Astrocyte (in vitro differentiated cells and primary cell): ENCODE results near the gene ZNF584. TPM values are rescaled to one million over a fixed set of nuclear protein-coding genes. Genes with fewer than 3 reads are reported as not detected.

Experiments used
- DNase-seq: peaks from one replicate; pipeline ENCODE4 v3.0.0-alpha.2; 2010; ENCODE audit warnings: low read depth
- FAIRE-seq: peaks from 2 replicates; lab custom pipeline; 2011; peaks lifted over from hg19 to GRCh38; lab: Jason Lieb, UNC
- H2AFZ ChIP-seq: 2 replicates; pipeline ENCODE4 v1.6.0; 2012; ENCODE audit warnings: low read depth, low read length, inconsistent platforms
- H3K27ac ChIP-seq: 2 replicates; pipeline ENCODE4 v1.5.1; 2011; ENCODE audit warnings: low read depth, low read length, inconsistent platforms
- H3K27me3 ChIP-seq: 2 replicates; pipeline ENCODE4 v1.6.0; 2011; ENCODE audit warnings: low read length, inconsistent platforms; ENCODE audit not compliant: insufficient read depth
- H3K36me3 ChIP-seq: 2 replicates; pipeline ENCODE4 v1.5.1; 2011; ENCODE audit warnings: low read length, inconsistent platforms; ENCODE audit not compliant: insufficient read depth
- H3K4me1 ChIP-seq: 2 replicates; pipeline ENCODE4 v1.5.1; 2011; ENCODE audit warnings: low read length, inconsistent platforms; ENCODE audit not compliant: insufficient read depth
- H3K4me2 ChIP-seq: 2 replicates; pipeline ENCODE4 v1.6.0; 2012; ENCODE audit warnings: low read length, inconsistent platforms
- H3K4me3 ChIP-seq: 2 replicates; pipeline ENCODE4 v1.5.1; 2011; ENCODE audit warnings: low read depth, mild to moderate bottlenecking, low read length, inconsistent platforms; ENCODE audit not compliant: insufficient read depth
- H3K79me2 ChIP-seq: 2 replicates; pipeline ENCODE4 v1.6.0; 2012; ENCODE audit warnings: mild to moderate bottlenecking, low read length, inconsistent platforms; ENCODE audit not compliant: insufficient read depth
- H3K9ac ChIP-seq: 2 replicates; pipeline ENCODE4 v1.6.0; 2012; ENCODE audit warnings: mild to moderate bottlenecking, low read length, inconsistent platforms
- H3K9me3 ChIP-seq: 2 replicates; pipeline ENCODE4 v1.5.1; 2012; ENCODE audit warnings: low read depth, mild to moderate bottlenecking, low read length, inconsistent platforms; ENCODE audit not compliant: insufficient read depth
- H4K20me1 ChIP-seq: 2 replicates; pipeline ENCODE4 v1.6.0; 2012; ENCODE audit warnings: low read length, inconsistent platforms; ENCODE audit not compliant: insufficient read depth
- H3K27ac Mint-ChIP-seq: one replicate; pipeline ENCODE4 v1.8.0; 2021; ENCODE audit warnings: mild to moderate bottlenecking, mixed read lengths; ENCODE audit not compliant: unreplicated experiment
- H3K27me3 Mint-ChIP-seq: one replicate; pipeline ENCODE4 v1.8.0; 2021; ENCODE audit warnings: low read depth, mixed read lengths; ENCODE audit not compliant: unreplicated experiment
- H3K36me3 Mint-ChIP-seq: one replicate; pipeline ENCODE4 v1.8.0; 2021; ENCODE audit warnings: low read depth, mixed read lengths; ENCODE audit not compliant: unreplicated experiment
- H3K4me1 Mint-ChIP-seq: one replicate; pipeline ENCODE4 v1.8.0; 2021; ENCODE audit warnings: low read depth, mixed read lengths; ENCODE audit not compliant: unreplicated experiment
- H3K4me3 Mint-ChIP-seq: one replicate; pipeline ENCODE4 v1.8.0; 2021; ENCODE audit warnings: mild to moderate bottlenecking, moderate library complexity, mixed read lengths; ENCODE audit not compliant: unreplicated experiment
- H3K9me3 Mint-ChIP-seq: one replicate; pipeline ENCODE4 v1.8.0; 2021; ENCODE audit warnings: mild to moderate bottlenecking, mixed read lengths; ENCODE audit not compliant: unreplicated experiment
- CTCF ChIP-seq: IDR thresholded peaks from 2 replicates; pipeline ENCODE4 v1.5.1; 2011; ENCODE audit warnings: low read depth, mild to moderate bottlenecking, inconsistent platforms, low read length, moderate library complexity; ENCODE audit not compliant: insufficient read depth
- EZH2 ChIP-seq: IDR thresholded peaks from 2 replicates; pipeline ENCODE4 v1.6.1; 2012; ENCODE audit warnings: mild to moderate bottlenecking, low read length, inconsistent platforms; ENCODE audit not compliant: insufficient read depth
- total RNA-seq: library from RNA; stranded (reverse); gene quantifications from 2 replicates; pipeline ENCODE4 v1.2.1, GENCODE V29; 2021

ZNF584 gene
- total RNA-seq, 1 donor from 2014 or later: 12.7 TPM

GRCh38 chr19:58399903-58400302, 8.5 kb upstream of the ZNF584 start:
- Histone ChIP-seq H3K9ac (no peak overlapping the region), H3K4me3 (no peak overlapping the region), H3K9me3 (no peaks in the 10 kb centered on the region), H3K79me2 (no peaks in the 10 kb centered on the region), H3K27ac (no peak overlapping the region), H3K4me1 (peaks cover 18% of the 10 kb centered on the region), H4K20me1 (peaks cover 8% of the 10 kb centered on the region), H3K27me3 (no peaks in the 10 kb centered on the region), H3K36me3 (no peaks in the 10 kb centered on the region), H3K4me2 (peak overlapping the region; percentile 92), H2AFZ (no peak overlapping the region)
- peak overlapping the region; percentile 93 for H3K4me3 Mint-ChIP-seq
- H3K4me1 Mint-ChIP-seq: peaks cover 4% of the 10 kb centered on the region
- DNase-seq (no peak), FAIRE-seq (no peak)
- H3K27ac Mint-ChIP-seq: peak overlapping the region; percentile 26
- H3K9me3 Mint-ChIP-seq: no peaks in the 10 kb centered on the region
- H3K27me3 Mint-ChIP-seq: no peaks in the 10 kb centered on the region
- TF ChIP-seq CTCF (no peak), EZH2 (no peak)
- peaks cover 2% of the 10 kb centered on the region for H3K36me3 Mint-ChIP-seq

- H3K27me3 Mint-ChIP-seq: no peaks in the 10 kb centered on the region
- H2AFZ ChIP-seq: peak overlapping the region; percentile 87
Observed at GRCh38 chr19:58400316-58400915, 8.0 kb upstream of the ZNF584 start.

More at GRCh38 chr19:58400316-58400915, 8.0 kb upstream of the ZNF584 start:
- peak overlapping the region; percentile 56 for H3K4me3 ChIP-seq
- no peaks in the 10 kb centered on the region for H3K79me2 ChIP-seq
- H3K9me3 ChIP-seq: no peaks in the 10 kb centered on the region
- no peak for TF ChIP-seq EZH2
- no peak for TF ChIP-seq CTCF
- Mint-ChIP-seq H3K9me3 (no peaks in the 10 kb centered on the region), H3K4me3 (peak overlapping the region; percentile 93), H3K36me3 (peaks cover 2% of the 10 kb centered on the region), H3K27ac (peak overlapping the region; percentile 26), H3K4me1 (peaks cover 4% of the 10 kb centered on the region)
- H3K36me3 ChIP-seq: no peaks in the 10 kb centered on the region
- H3K9ac ChIP-seq: peak overlapping the region; percentile 62
- DNase-seq: no peak
- no peaks in the 10 kb centered on the region for H3K27me3 ChIP-seq
- no peak for FAIRE-seq
- peak overlapping the region; percentile 92 for H3K4me2 ChIP-seq
- H3K4me1 ChIP-seq: peaks cover 18% of the 10 kb centered on the region
- peaks cover 3% of the 10 kb centered on the region for H4K20me1 ChIP-seq
- no peak overlapping the region for H3K27ac ChIP-seq
